ENCODE results near the gene MOB3A. TPM values are rescaled to one million over a fixed set of nuclear protein-coding genes. Genes with fewer than 3 reads are reported as not detected.

MOB3A gene
- total and polyA plus RNA-seq, 10 of the 15 experiments (the other 5 are each of a cell fraction or from before 2014, with no cell fraction given) = 7.5 to 229 (median 79.4) TPM

- FAIRE-seq = peak; percentile 94
- BruUV-seq (replicated peaks) = no TSS peak
- Histone ChIP-seq H3K9me3 (replicated peaks; ENCODE audit: control insufficient read depth, insufficient read depth, low read length) (no peaks in the 10 kb centered on the region), H3K79me2 (ENCODE audit: control insufficient read depth, insufficient read depth, low read length) (peaks cover 58% of the 10 kb centered on the region), H3K4me3 (peak within 1 kb of the TSS; percentile 83), H3K4me2 (ENCODE audit: control insufficient read depth, insufficient read depth) (peak within 1 kb of the TSS; percentile 91), H4K20me1 (ENCODE audit: control insufficient read depth, insufficient read depth) (peaks cover 14% of the 10 kb centered on the region), H3K27me3 (replicated peaks in 1 of 2; ENCODE audit: control insufficient read depth in 2 of 2, insufficient read depth in 2 of 2, low read length in 1 of 2) (no peaks in the 10 kb centered on the region), H3K27ac (ENCODE audit: control insufficient read depth, insufficient read depth) (peak within 1 kb of the TSS; percentile 86), H2AFZ (ENCODE audit: control insufficient read depth, low read depth, low read length) (peak within 1 kb of the TSS; percentile 51), H3K9ac (ENCODE audit: control insufficient read depth, insufficient read depth, low read length) (peak within 1 kb of the TSS; percentile 70), H3K36me3 (ENCODE audit: control insufficient read depth in 2 of 2, insufficient read depth in 2 of 2, low read length in 1 of 2) (peaks cover 0 to 7% of the 10 kb centered on the region in 2 experiments; a peak in 3 of 4 replicates), H3K4me1 (ENCODE audit: control insufficient read depth, insufficient read depth, low read length) (peaks cover 57% of the 10 kb centered on the region)
- intact Hi-C loops (cut with micrococcal nuclease; ENCODE audit: unreplicated experiment) (loop anchor here (2.0 to 5.0 kb wide), 2 partner anchors 40 to 154 kb away; no protein-coding TSS in a partner anchor), in situ Hi-C loops (cut with MboI) (no loop called here)
- WGBS (ENCODE audit: insufficient coverage, insufficient replicate concordance, low lambda C conversion rate, missing lambda C conversion rate) = 2% methylated on average over 55 of the region's 93 CpGs
- SMC1A ChIA-PET (ENCODE audit: uncharacterized antibody, unreplicated experiment) = interaction anchor here (1.2 to 2.5 kb wide), 7 partner anchors 9 to 118 kb away, joined by 3 to 15 read pairs (median 9); no protein-coding TSS in a partner anchor
- DNase-seq (ENCODE audit: low read depth, low spot score) = no peak
- RAD21 ChIA-PET (ENCODE audit: unreplicated experiment) = interaction anchor here (1.1 to 2.7 kb wide), 12 partner anchors 7 to 121 kb away, joined by 3 to 17 read pairs (median 4); partner anchors contain the start of gene IZUMO4
- peak; percentile 48 for ATAC-seq
- CTCF ChIA-PET = interaction anchor here (1.0 to 3.0 kb wide), 10 partner anchors 9 to 118 kb away, joined by 3 to 27 read pairs (median 5); no protein-coding TSS in a partner anchor
- POLR2A ChIA-PET = interaction anchor here (0.5 to 6.0 kb wide), 14 partner anchors 9 to 108 kb away, joined by 3 to 110 read pairs (median 6); partner anchors contain the start of gene MOB3A
- peak; percentile 72; the same call in 1 of the 2 replicates for TF ChIP-seq GATAD2B (conservative IDR thresholded peaks at IDR 0.05; ENCODE audit: low read depth)
- TF ChIP-seq EZH2 (IDR thresholded peaks at IDR 0.05; ENCODE audit: borderline replicate concordance, control insufficient read depth, low read depth, low read length) = no peak
- TF ChIP-seq MTA3 (IDR thresholded peaks at IDR 0.05; ENCODE audit: borderline replicate concordance, low read length) = no peak
- peak; percentile 49 to 75 (median 55); a peak in 5 of 6 replicates for TF ChIP-seq CTCF (IDR thresholded peaks at IDR 0.05 in 2 of 3, conservative IDR thresholded peaks at IDR 0.05 in 1 of 3; ENCODE audit: control insufficient read depth in 2 of 3, extremely low read depth in 1 of 3, insufficient read depth in 1 of 3, low read depth in 3 of 3, low read length in 3 of 3)
- TF ChIP-seq SIX5 (IDR thresholded peaks at IDR 0.05; ENCODE audit: low read depth, low read length, severe bottlenecking) = no peak
- no peak for TF ChIP-seq ELK1 (IDR thresholded peaks at IDR 0.05; ENCODE audit: low read depth, low read length)
- 0 out of 2 replicates have a peak, but pooled peaks have one; percentile 47 for TF ChIP-seq ZNF592 (IDR thresholded peaks at IDR 0.05)
- no peak for TF ChIP-seq ZBTB4 (CRISPR knock-in tag; IDR thresholded peaks at IDR 0.05)
- no peak for TF ChIP-seq ZZZ3 (IDR thresholded peaks at IDR 0.05; ENCODE audit: control insufficient read depth, insufficient read length, low read depth)
- peak; percentile 85 for TF ChIP-seq TCF12 (IDR thresholded peaks at IDR 0.05; ENCODE audit: low read depth, low read length)
Measured at GRCh38 chr19:2050991-2051772, 44.9 kb downstream of the MOB3A start, which contains the start of gene MKNK2. Gene MKNK2 (minus strand): TSS chr19:2051244. CDS start chr19:2050851, 393 bp downstream.

Data from GM12878 (cell line).